Smooth muscle cell (in vitro differentiated cells): Measurements from ENCODE around the gene WWC1. TPM values are rescaled to one million over a fixed set of nuclear protein-coding genes. Genes with fewer than 3 reads are reported as not detected.

ENCODE experiments used
- DNase-seq: peaks from one replicate; lab custom pipeline; 2025; ENCODE audit not compliant: unreplicated experiment; lab: John Stamatoyannopoulos, UW
- H2AFZ ChIP-seq: fragments of 200-600 bp; sonication (generic); 2 replicates; pipeline ENCODE4 v1.6.0; 2016; ENCODE audit warnings: antibody characterized with exemption, low read depth, mild to moderate bottlenecking
- H3F3A ChIP-seq: fragments of 200-600 bp; sonication (generic); 2 replicates; pipeline ENCODE4 v1.6.0; 2017; ENCODE audit warnings: antibody characterized with exemption, low read depth
- H3K27ac ChIP-seq: fragments of 200-600 bp; sonication (generic); 2 replicates; pipeline ENCODE4 v1.5.1; 2016; ENCODE audit warnings: low read depth, mild to moderate bottlenecking
- H3K27me3 ChIP-seq: fragments of 200-600 bp; sonication (generic); 2 replicates; pipeline ENCODE4 v1.6.1; 2016; ENCODE audit warnings: low read depth, mild to moderate bottlenecking
- H3K36me3 ChIP-seq: fragments of 200-600 bp; sonication (generic); 2 replicates; pipeline ENCODE4 v1.5.1; 2016; ENCODE audit warnings: low read depth
- H3K4me1 ChIP-seq: fragments of 200-600 bp; sonication (generic); 2 replicates; pipeline ENCODE4 v1.5.1; 2016; ENCODE audit warnings: low read depth
- H3K4me2 ChIP-seq: fragments of 200-600 bp; sonication (generic); 2 replicates; pipeline ENCODE4 v1.6.0; 2016; ENCODE audit warnings: mild to moderate bottlenecking
- H3K4me3 ChIP-seq: fragments of 200-600 bp; sonication (generic); 2 replicates; pipeline ENCODE4 v1.5.1; 2016; ENCODE audit warnings: mild to moderate bottlenecking
- H3K79me2 ChIP-seq: fragments of 200-600 bp; sonication (generic); 2 replicates; pipeline ENCODE4 v1.6.0; 2016; ENCODE audit warnings: low read depth, mild to moderate bottlenecking
- H3K9ac ChIP-seq: fragments of 200-600 bp; sonication (generic); 2 replicates; pipeline ENCODE4 v1.6.0; 2016; ENCODE audit warnings: low read depth
- H3K9me3 ChIP-seq: fragments of 200-600 bp; sonication (generic); replicated peaks from 2 replicates; pipeline ENCODE4 v1.5.1; 2016; ENCODE audit warnings: low read depth
- H4K20me1 ChIP-seq: fragments of 200-600 bp; sonication (generic); 2 replicates; pipeline ENCODE4 v1.6.0; 2016; ENCODE audit warnings: low read depth
- CTCF ChIP-seq: fragments of 200-600 bp; sonication (generic); IDR thresholded peaks from 2 replicates; pipeline ENCODE4 v1.5.1; 2017; ENCODE audit warnings: borderline replicate concordance, mild to moderate bottlenecking, antibody characterized with exemption; ENCODE audit not compliant: insufficient read depth, poor library complexity, severe bottlenecking
- WGBS: methylation state at CpG from one replicate; pipeline ENCODE4 v1.1.7; 2016; ENCODE audit warnings: low lambda C conversion rate; 5-methylcytosine and 5-hydroxymethylcytosine counted together
- polyA plus RNA-seq: library from polyadenylated mRNA; unstranded; fragments of >200 nt; fragmentation: Nextera tagmentation; extraction: Ambion mirVana; gene quantifications from 2 replicates; pipeline ENCODE4 v1.2.1, GENCODE V29; 2016
- total RNA-seq: library from RNA; depleted of rRNA; stranded (reverse); fragments of >200 nt; gene quantifications from 2 replicates; pipeline ENCODE4 v1.2.3, GENCODE V29; 2014

Gene WWC1
- total and polyA plus RNA-seq, 2 experiments from 2014 or later = 3.7 to 7.5 TPM

- peaks cover 2% of the 10 kb centered on the region for H3K79me2 ChIP-seq
- no peaks in the 10 kb centered on the region for H3K9me3 ChIP-seq
- H4K20me1 ChIP-seq = no peaks in the 10 kb centered on the region
- TF ChIP-seq CTCF = no peak
- no peak for DNase-seq
- no peak overlapping the region for H3K4me2 ChIP-seq
- peaks cover 1% of the 10 kb centered on the region for H3F3A ChIP-seq
- 75% methylated on average over 9 of the region's 9 CpGs for WGBS
- peaks cover 9% of the 10 kb centered on the region for H3K4me1 ChIP-seq
- no peak overlapping the region for H2AFZ ChIP-seq
- no peak overlapping the region for H3K27ac ChIP-seq
- H3K4me3 ChIP-seq = no peak overlapping the region
- H3K9ac ChIP-seq = no peak overlapping the region
- H3K27me3 ChIP-seq = no peaks in the 10 kb centered on the region
- no peaks in the 10 kb centered on the region for H3K36me3 ChIP-seq
Measured at GRCh38 chr5:168320805-168321204, 29.4 kb downstream of the WWC1 start.

GRCh38 chr5:168324859-168325630 is 33.6 kb downstream of the WWC1 start:
- Histone ChIP-seq H3K27ac (peak overlapping the region; percentile 45), H3K36me3 (no peaks in the 10 kb centered on the region), H3K27me3 (no peaks in the 10 kb centered on the region), H3K9me3 (no peaks in the 10 kb centered on the region), H3K4me1 (peaks cover 9% of the 10 kb centered on the region), H3K79me2 (peaks cover 4% of the 10 kb centered on the region), H3K9ac (no peak overlapping the region), H3K4me3 (no peak overlapping the region), H2AFZ (no peak overlapping the region), H3F3A (no peaks in the 10 kb centered on the region), H3K4me2 (no peak overlapping the region), H4K20me1 (peaks cover 7% of the 10 kb centered on the region)
- no peak for DNase-seq
- TF ChIP-seq CTCF = no peak
- 65% methylated on average over 5 of the region's 5 CpGs for WGBS

- H3K27ac ChIP-seq = no peak overlapping the region
- H3K4me3 ChIP-seq = no peak overlapping the region
- H3K9me3 ChIP-seq = no peaks in the 10 kb centered on the region
- no peaks in the 10 kb centered on the region for H3K27me3 ChIP-seq
- H3F3A ChIP-seq = no peaks in the 10 kb centered on the region
- no peak for DNase-seq
- H3K4me1 ChIP-seq = peaks cover 9% of the 10 kb centered on the region
- peaks cover 4% of the 10 kb centered on the region for H3K79me2 ChIP-seq
- H3K4me2 ChIP-seq = peak overlapping the region; percentile 12
- WGBS = 64% methylated on average over 3 of the region's 3 CpGs
- H3K9ac ChIP-seq = no peak overlapping the region
- no peak for TF ChIP-seq CTCF
- no peaks in the 10 kb centered on the region for H3K36me3 ChIP-seq
- peaks cover 7% of the 10 kb centered on the region for H4K20me1 ChIP-seq
- no peak overlapping the region for H2AFZ ChIP-seq
Measured at GRCh38 chr5:168327019-168327421, 35.6 kb downstream of the WWC1 start.

GRCh38 chr5:168327451-168327850 is 36.0 kb downstream of the WWC1 start:
- no peak overlapping the region for H2AFZ ChIP-seq
- no peak overlapping the region for H3K27ac ChIP-seq
- no peaks in the 10 kb centered on the region for H3K27me3 ChIP-seq
- H3F3A ChIP-seq = no peaks in the 10 kb centered on the region
- DNase-seq = no peak
- peak overlapping the region; percentile 12 for H3K4me2 ChIP-seq
- peaks cover 9% of the 10 kb centered on the region for H3K4me1 ChIP-seq
- H3K9me3 ChIP-seq = no peaks in the 10 kb centered on the region
- no peak overlapping the region for H3K4me3 ChIP-seq
- no peak overlapping the region for H3K9ac ChIP-seq
- peaks cover 7% of the 10 kb centered on the region for H4K20me1 ChIP-seq
- no peak for TF ChIP-seq CTCF
- no peaks in the 10 kb centered on the region for H3K36me3 ChIP-seq
- peaks cover 4% of the 10 kb centered on the region for H3K79me2 ChIP-seq
- WGBS = 59% methylated on average over 2 of the region's 2 CpGs
